DND-41 (cell line): ENCODE measurements around the gene COA7.

Source experiments
- ATAC-seq: fragments of 200-7000 bp; cut with Tn5 transposase; 3 replicates; pipeline ENCODE4 v1.9.1; 2021; ENCODE audit warnings: low read depth; ENCODE audit not compliant: insufficient read depth
- DNase-seq: peaks from one replicate; pipeline ENCODE4 v3.0.0-alpha.2; 2020
- H2AFZ ChIP-seq: 2 replicates; pipeline ENCODE4 v1.6.0; 2012; ENCODE audit warnings: low read depth, low read length
- H3K27ac ChIP-seq: 2 replicates; pipeline ENCODE4 v1.5.1; 2012; ENCODE audit warnings: low read length, inconsistent platforms
- H3K27me3 ChIP-seq: fragments of 200-600 bp; sonication (generic); 2 replicates; pipeline ENCODE4 v1.6.0; 2012; ENCODE audit warnings: low read length, mild to moderate bottlenecking, inconsistent platforms; ENCODE audit not compliant: insufficient read depth, poor library complexity
- H3K36me3 ChIP-seq: 2 replicates; pipeline ENCODE4 v1.5.1; 2012; ENCODE audit warnings: low read length, inconsistent platforms; ENCODE audit not compliant: insufficient read depth
- H3K4me1 ChIP-seq: 2 replicates; pipeline ENCODE4 v1.5.1; 2012; ENCODE audit warnings: mild to moderate bottlenecking, low read length; ENCODE audit not compliant: insufficient read depth
- H3K4me2 ChIP-seq: 2 replicates; pipeline ENCODE4 v1.6.0; 2012; ENCODE audit warnings: mild to moderate bottlenecking, moderate library complexity, low read length, inconsistent platforms; ENCODE audit not compliant: insufficient read depth
- H3K4me3 ChIP-seq, 2 experiments: fragments of 200-600 bp in 1 of 2; shearing (Covaris generic) in 1 of 2; 2 replicates each; pipeline ENCODE4 v1.5.1; 2012 to 2016; ENCODE audit warnings: inconsistent platforms in 2 of 2, low read length in 2 of 2, mild to moderate bottlenecking in 2 of 2, low read depth in 1 of 2, moderate library complexity in 1 of 2
- H3K79me2 ChIP-seq: 2 replicates; pipeline ENCODE4 v1.6.0; 2012; ENCODE audit warnings: low read length, inconsistent platforms; ENCODE audit not compliant: insufficient read depth
- H3K9ac ChIP-seq: 2 replicates; pipeline ENCODE4 v1.6.0; 2012; ENCODE audit warnings: low read depth, mild to moderate bottlenecking, inconsistent platforms, low read length, moderate library complexity
- H3K9me3 ChIP-seq: 2 replicates; pipeline ENCODE4 v1.5.1; 2012; ENCODE audit warnings: low read length, moderate library complexity, mild to moderate bottlenecking, inconsistent platforms; ENCODE audit not compliant: insufficient read depth, severe bottlenecking
- H4K20me1 ChIP-seq: 2 replicates; pipeline ENCODE4 v1.6.0; 2012; ENCODE audit warnings: low read length; ENCODE audit not compliant: insufficient read depth
- CTCF ChIP-seq: IDR thresholded peaks from 2 replicates; pipeline ENCODE4 v1.5.1; 2012; ENCODE audit warnings: borderline replicate concordance, low read length, moderate library complexity, mild to moderate bottlenecking; ENCODE audit not compliant: poor library complexity, severe bottlenecking; ENCODE audit errors: extremely low read depth
- EZH2 ChIP-seq: IDR thresholded peaks from 3 replicates; pipeline ENCODE4 v1.6.1; 2012; ENCODE audit warnings: borderline replicate concordance, low read depth, mild to moderate bottlenecking, moderate library complexity, low read length, inconsistent platforms; ENCODE audit not compliant: severe bottlenecking

Gene COA7

GRCh38 chr1:52659851-52660596, 38.1 kb downstream of the COA7 start:
- DNase-seq (no peak), ATAC-seq (no peak)
- Histone ChIP-seq H3K9ac (no peak overlapping the region), H3K27me3 (no peaks in the 10 kb centered on the region), H3K9me3 (no peaks in the 10 kb centered on the region), H3K4me1 (no peaks in the 10 kb centered on the region), H3K79me2 (no peaks in the 10 kb centered on the region), H2AFZ (no peak overlapping the region), H3K4me3 (no peak overlapping the region), H3K36me3 (no peaks in the 10 kb centered on the region), H3K4me2 (no peak overlapping the region), H4K20me1 (no peaks in the 10 kb centered on the region), H3K27ac (no peak overlapping the region)
- TF ChIP-seq CTCF: no peak
- TF ChIP-seq EZH2: no peak

DNA sequence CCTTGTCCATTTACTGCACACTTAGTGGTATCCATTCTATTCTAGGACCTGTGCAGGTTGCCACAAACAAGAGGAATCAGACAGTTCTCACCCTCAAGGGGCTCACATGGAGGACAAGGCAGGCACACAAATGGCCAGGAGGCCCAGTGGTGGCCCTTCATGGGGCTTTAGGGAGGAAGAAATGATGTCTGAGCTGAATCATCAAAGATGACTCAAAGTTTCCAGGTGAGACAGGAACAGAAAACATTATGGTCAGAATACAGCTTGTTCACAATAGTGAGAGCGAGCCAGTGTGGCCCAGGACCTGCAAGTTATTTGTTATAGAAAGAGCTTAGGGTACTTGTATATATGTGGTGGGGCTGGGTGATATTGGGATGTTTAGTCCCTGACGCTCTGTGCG, 38.8 kb downstream of the COA7 start:
- no peak overlapping the region for H3K4me2 ChIP-seq
- no peaks in the 10 kb centered on the region for H3K36me3 ChIP-seq

GRCh38 chr1:52658795-52659194, 39.4 kb downstream of the COA7 start:
- Histone ChIP-seq H3K27ac (no peak overlapping the region), H3K4me2 (no peak overlapping the region), H3K4me3 (no peak overlapping the region), H3K27me3 (no peaks in the 10 kb centered on the region), H4K20me1 (no peaks in the 10 kb centered on the region), H3K9me3 (no peaks in the 10 kb centered on the region), H3K79me2 (no peaks in the 10 kb centered on the region), H3K4me1 (no peaks in the 10 kb centered on the region), H3K36me3 (no peaks in the 10 kb centered on the region), H2AFZ (no peak overlapping the region), H3K9ac (no peak overlapping the region)
- TF ChIP-seq CTCF: no peak
- no peak for TF ChIP-seq EZH2
- DNase-seq (no peak), ATAC-seq (no peak)

More for the DNA sequence above, 38.8 kb downstream of the COA7 start:
- Histone ChIP-seq H3K9me3 (no peaks in the 10 kb centered on the region), H3K27ac (no peak overlapping the region), H3K79me2 (no peaks in the 10 kb centered on the region), H4K20me1 (no peaks in the 10 kb centered on the region), H2AFZ (no peak overlapping the region), H3K4me3 (no peak overlapping the region), H3K27me3 (no peaks in the 10 kb centered on the region), H3K9ac (no peak overlapping the region), H3K4me1 (no peaks in the 10 kb centered on the region)
- DNase-seq (no peak), ATAC-seq (no peak)
- TF ChIP-seq EZH2 (no peak), CTCF (no peak)
